Measurements from ENCODE around the gene GALNT9. TPM values are rescaled to one million over a fixed set of nuclear protein-coding genes. Genes with fewer than 3 reads are reported as not detected.
A peak's percentile ranks its signal among the peaks of the same experiment; 100 is the strongest.

Gene GALNT9
- total RNA-seq, 1 donor from 2014 or later = not detected

DNA sequence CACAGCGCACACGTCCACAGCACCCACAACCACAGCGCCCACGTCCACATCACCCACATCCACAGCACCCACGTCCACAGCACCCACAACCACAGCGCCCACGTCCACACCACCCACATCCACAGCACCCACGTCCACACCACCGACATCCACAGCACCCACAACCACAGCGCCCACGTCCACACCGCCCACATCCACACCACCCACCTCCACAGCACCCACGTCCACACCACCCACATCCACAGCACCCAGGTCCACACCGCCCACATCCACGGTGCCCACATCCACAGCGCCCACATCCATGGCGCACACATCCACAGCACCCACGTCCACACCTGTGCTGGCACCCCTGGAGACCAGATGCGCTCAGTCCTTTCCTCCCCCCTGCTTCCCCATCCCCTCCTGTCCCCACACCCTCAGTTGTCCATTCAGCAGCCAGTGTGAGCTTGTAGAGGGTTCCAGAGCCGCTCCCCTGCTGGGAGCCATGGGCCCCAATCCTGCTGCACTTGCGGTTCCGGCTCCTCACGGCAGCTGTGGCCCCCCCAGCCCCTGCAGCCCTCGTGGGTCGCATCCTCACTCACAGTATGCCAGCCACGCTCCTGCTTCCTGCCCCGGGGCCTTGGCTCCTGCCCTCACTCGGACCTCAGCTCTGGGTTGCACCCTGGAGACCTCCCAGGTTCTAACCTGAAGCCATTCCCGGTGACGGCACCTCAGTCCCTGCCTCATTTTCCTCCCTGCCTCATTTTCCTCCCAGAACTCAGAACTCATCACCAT is 37.8 kb downstream of the GALNT9 start:
- Mint-ChIP-seq H3K27me3 (ENCODE audit: insufficient read depth, low read depth) (peaks cover 22% of the 10 kb centered on the region), H3K36me3 (no peaks in the 10 kb centered on the region), H3K4me1 (peaks cover 11% of the 10 kb centered on the region), H3K4me3 (no peak overlapping the region), H3K27ac (no peak overlapping the region), H3K9me3 (peaks cover 2% of the 10 kb centered on the region)
- no peaks in the 10 kb centered on the region for H3K79me2 ChIP-seq (ENCODE audit: low read depth)
- H3K9me3 ChIP-seq (ENCODE audit: low read depth) = no peaks in the 10 kb centered on the region
- H2AFZ ChIP-seq (replicated peaks) = no peak overlapping the region
- H3K36me3 ChIP-seq = no peaks in the 10 kb centered on the region
- no peak overlapping the region for H3K9ac ChIP-seq
- peaks cover 75% of the 10 kb centered on the region for H3K27me3 ChIP-seq
- no peak overlapping the region for H3K4me3 ChIP-seq
- H4K20me1 ChIP-seq (ENCODE audit: low read depth) = no peaks in the 10 kb centered on the region
- H3F3A ChIP-seq (ENCODE audit: low read depth) = peaks cover 15% of the 10 kb centered on the region
- H3K27ac ChIP-seq = no peak overlapping the region
- H3K4me2 ChIP-seq = no peak overlapping the region
- TF ChIP-seq EZH2 (IDR thresholded peaks at IDR 0.05) (no peak), EZH2phosphoT487 (IDR thresholded peaks at IDR 0.05) (no peak)
- TF ChIP-seq, protein P1, sequence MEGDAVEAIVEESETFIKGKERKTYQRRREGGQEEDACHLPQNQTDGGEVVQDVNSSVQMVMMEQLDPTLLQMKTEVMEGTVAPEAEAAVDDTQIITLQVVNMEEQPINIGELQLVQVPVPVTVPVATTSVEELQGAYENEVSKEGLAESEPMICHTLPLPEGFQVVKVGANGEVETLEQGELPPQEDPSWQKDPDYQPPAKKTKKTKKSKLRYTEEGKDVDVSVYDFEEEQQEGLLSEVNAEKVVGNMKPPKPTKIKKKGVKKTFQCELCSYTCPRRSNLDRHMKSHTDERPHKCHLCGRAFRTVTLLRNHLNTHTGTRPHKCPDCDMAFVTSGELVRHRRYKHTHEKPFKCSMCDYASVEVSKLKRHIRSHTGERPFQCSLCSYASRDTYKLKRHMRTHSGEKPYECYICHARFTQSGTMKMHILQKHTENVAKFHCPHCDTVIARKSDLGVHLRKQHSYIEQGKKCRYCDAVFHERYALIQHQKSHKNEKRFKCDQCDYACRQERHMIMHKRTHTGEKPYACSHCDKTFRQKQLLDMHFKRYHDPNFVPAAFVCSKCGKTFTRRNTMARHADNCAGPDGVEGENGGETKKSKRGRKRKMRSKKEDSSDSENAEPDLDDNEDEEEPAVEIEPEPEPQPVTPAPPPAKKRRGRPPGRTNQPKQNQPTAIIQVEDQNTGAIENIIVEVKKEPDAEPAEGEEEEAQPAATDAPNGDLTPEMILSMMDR (IDR thresholded peaks at IDR 0.05) = no peak
- H3K4me1 ChIP-seq = peaks cover 12% of the 10 kb centered on the region
- DNase-seq (ENCODE audit: low spot score) = no peak

DNA sequence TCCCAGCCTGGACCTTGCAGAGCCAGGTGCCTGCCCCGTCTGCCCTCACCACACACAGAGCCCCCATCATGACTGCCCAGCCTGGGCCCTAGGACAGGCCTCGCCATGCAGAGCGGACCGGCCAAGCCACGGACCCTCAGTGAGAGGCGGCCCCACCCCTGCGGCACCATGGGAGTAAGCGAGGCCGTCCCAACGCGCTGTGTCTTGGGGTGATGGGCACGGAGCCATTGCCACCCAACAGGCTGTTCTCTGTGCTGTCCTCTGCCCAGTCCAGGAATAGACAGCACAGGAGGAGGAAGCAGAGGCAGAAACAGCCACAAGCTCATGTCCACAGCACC is 39.2 kb downstream of the GALNT9 start:
- H3K79me2 ChIP-seq (ENCODE audit: low read depth) = no peaks in the 10 kb centered on the region
- peaks cover 75% of the 10 kb centered on the region for H3K27me3 ChIP-seq
- H3K9me3 Mint-ChIP-seq = peaks cover 2% of the 10 kb centered on the region
- H4K20me1 ChIP-seq (ENCODE audit: low read depth) = no peaks in the 10 kb centered on the region
- no peak overlapping the region for H3K4me2 ChIP-seq
- H3K4me3 ChIP-seq = no peak overlapping the region
- H3K27ac ChIP-seq = no peak overlapping the region
- H2AFZ ChIP-seq (replicated peaks) = no peak overlapping the region
- TF ChIP-seq EZH2 (IDR thresholded peaks at IDR 0.05) (no peak), EZH2phosphoT487 (IDR thresholded peaks at IDR 0.05) (no peak)
- TF ChIP-seq, protein P1 (IDR thresholded peaks at IDR 0.05) = no peak
- H3K27ac Mint-ChIP-seq = no peak overlapping the region
- no peak overlapping the region for H3K4me3 Mint-ChIP-seq
- H3K4me1 Mint-ChIP-seq = peaks cover 16% of the 10 kb centered on the region
- peaks cover 19% of the 10 kb centered on the region for H3K27me3 Mint-ChIP-seq (ENCODE audit: insufficient read depth, low read depth)
- no peaks in the 10 kb centered on the region for H3K36me3 ChIP-seq
- peaks cover 15% of the 10 kb centered on the region for H3F3A ChIP-seq (ENCODE audit: low read depth)
- no peaks in the 10 kb centered on the region for H3K36me3 Mint-ChIP-seq
- no peak overlapping the region for H3K9ac ChIP-seq
- DNase-seq (ENCODE audit: low spot score) = no peak
- H3K4me1 ChIP-seq = peaks cover 21% of the 10 kb centered on the region
- H3K9me3 ChIP-seq (ENCODE audit: low read depth) = no peaks in the 10 kb centered on the region

DNA sequence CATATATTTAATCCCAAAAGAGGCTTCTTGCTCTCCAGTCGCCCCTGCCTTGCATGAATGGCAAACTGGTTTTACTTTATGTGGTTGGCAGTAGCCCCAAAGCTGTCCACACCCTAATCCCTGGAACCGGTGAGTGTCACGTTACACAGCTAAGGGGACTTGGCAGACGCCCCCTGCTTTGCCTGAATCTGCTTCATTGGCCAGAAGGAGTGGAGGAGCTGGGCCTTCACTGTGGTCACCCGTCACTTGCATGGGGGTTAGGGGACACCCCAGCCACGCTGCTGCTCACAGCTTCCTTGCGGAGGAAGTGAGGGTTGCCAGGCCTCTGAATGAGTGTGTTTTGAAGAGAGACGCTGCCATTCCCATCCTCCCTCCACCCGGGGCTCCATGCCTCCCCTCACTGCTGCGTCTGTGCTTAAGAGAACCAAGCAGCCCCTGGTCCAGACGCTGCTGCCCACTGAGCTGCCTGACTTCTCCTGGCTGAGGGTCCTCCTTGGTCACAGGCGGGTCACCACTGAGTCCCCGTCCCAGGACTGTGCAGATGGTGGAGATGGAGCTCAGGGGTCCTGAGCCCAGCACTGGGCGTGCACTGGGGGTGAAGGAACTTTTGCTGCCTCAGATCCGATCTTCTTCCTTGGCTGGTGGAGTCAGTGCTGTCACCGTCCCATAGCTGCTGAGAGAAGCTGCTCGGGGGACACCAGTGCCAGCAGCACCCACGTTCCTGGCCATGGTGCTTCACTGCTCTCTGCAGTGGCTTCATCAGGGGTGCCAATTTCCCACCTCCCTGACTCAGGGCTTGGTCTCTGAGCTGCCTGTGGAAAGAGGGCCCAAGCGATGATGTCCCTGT is 39.8 kb downstream of the GALNT9 start:
- H3K27ac ChIP-seq = no peak overlapping the region
- H3K4me1 Mint-ChIP-seq = peaks cover 16% of the 10 kb centered on the region
- H3K9me3 Mint-ChIP-seq = peaks cover 2% of the 10 kb centered on the region
- DNase-seq (ENCODE audit: low spot score) = peak; percentile 76
- no peaks in the 10 kb centered on the region for H3K79me2 ChIP-seq (ENCODE audit: low read depth)
- peaks cover 75% of the 10 kb centered on the region for H3K27me3 ChIP-seq
- H3K27ac Mint-ChIP-seq = no peak overlapping the region
- peaks cover 21% of the 10 kb centered on the region for H3K27me3 Mint-ChIP-seq (ENCODE audit: insufficient read depth, low read depth)
- H3F3A ChIP-seq (ENCODE audit: low read depth) = peaks cover 17% of the 10 kb centered on the region
- peaks cover 24% of the 10 kb centered on the region for H3K4me1 ChIP-seq
- H3K4me2 ChIP-seq = peak overlapping the region; percentile 38
- TF ChIP-seq EZH2phosphoT487 (IDR thresholded peaks at IDR 0.05) (no peak), EZH2 (IDR thresholded peaks at IDR 0.05) (no peak)
- TF ChIP-seq, protein P1 (IDR thresholded peaks at IDR 0.05) = no peak
- no peaks in the 10 kb centered on the region for H4K20me1 ChIP-seq (ENCODE audit: low read depth)
- no peak overlapping the region for H3K4me3 ChIP-seq
- no peak overlapping the region for H3K4me3 Mint-ChIP-seq
- H3K9ac ChIP-seq = no peak overlapping the region
- no peaks in the 10 kb centered on the region for H3K36me3 Mint-ChIP-seq
- H2AFZ ChIP-seq (replicated peaks) = peak overlapping the region; percentile 53
- no peaks in the 10 kb centered on the region for H3K36me3 ChIP-seq
- no peaks in the 10 kb centered on the region for H3K9me3 ChIP-seq (ENCODE audit: low read depth)
